Gastroesophageal sphincter (tissue), 4 donors: ENCODE data around the gene EIF3B. TPM values are rescaled to one million over a fixed set of nuclear protein-coding genes. Genes with fewer than 3 reads are reported as not detected.
"Not testable (repeated sequence)": the region's sequence is repeated elsewhere in the genome, so short reads cannot be mapped to it uniquely, and the experiment has no call there.

Experiments
- ATAC-seq: fragments of 150-250 bp; one replicate; pipeline ENCODE4 v1.9.1; 2016; ENCODE audit warnings: mild to moderate bottlenecking, moderate library complexity
- H3K27ac ChIP-seq, 4 donors: fragments of 200-600 bp; sonication (generic) in 3 of 4; 1 replicate in 3 of 4; 2 replicates in 1 of 4; pipeline ENCODE4 v1.5.1; 2016 to 2019
- H3K27me3 ChIP-seq: fragments of 200-600 bp; sonication (generic); one replicate; pipeline ENCODE4 v1.5.1; 2019
- H3K36me3 ChIP-seq, 2 donors: fragments of 200-600 bp; sonication (generic); one replicate each; pipeline ENCODE4 v1.5.1; 2019; ENCODE audit warnings: control low read depth in 1 of 2
- H3K4me1 ChIP-seq, 3 donors: fragments of 200-600 bp; sonication (generic); 1 replicate in 2 of 3; 2 replicates in 1 of 3; pipeline ENCODE4 v1.5.1; 2016 to 2019; ENCODE audit warnings: control low read depth in 2 of 3
- H3K4me3 ChIP-seq, 2 donors: fragments of 200-600 bp; sonication (generic); one replicate each; pipeline ENCODE4 v1.5.1; 2019; ENCODE audit warnings: mild to moderate bottlenecking in 1 of 2, moderate library complexity in 1 of 2
- H3K9me3 ChIP-seq, 3 donors: fragments of 200-600 bp; sonication (generic); one replicate each; pipeline ENCODE4 v1.5.1; 2017 to 2019; ENCODE audit warnings: control low read depth in 2 of 3
- CTCF ChIP-seq, 4 experiments: fragments of 200-600 bp in 2 of 4; fragments of 450-650 bp in 2 of 4; sonication (generic) in 1 of 4; IDR thresholded peaks; one replicate each; pipeline ENCODE4 v1.5.1; 2017 to 2019; ENCODE audit warnings: antibody characterized with exemption in 4 of 4, mild to moderate bottlenecking in 2 of 4, moderate library complexity in 2 of 4
- EP300 ChIP-seq: sonication (generic); formaldehyde crosslinking; IDR thresholded peaks from one replicate; pipeline ENCODE4 v1.6.1; 2017; ENCODE audit warnings: antibody characterized with exemption, mild to moderate bottlenecking
- POLR2A ChIP-seq, 2 donors: fragments of 450-650 bp; IDR thresholded peaks; one replicate each; pipeline ENCODE4 v1.6.1; 2017; ENCODE audit warnings: antibody characterized with exemption in 2 of 2, mild to moderate bottlenecking in 2 of 2, moderate library complexity in 1 of 2
- POLR2AphosphoS5 ChIP-seq: sonication (generic); formaldehyde crosslinking; IDR thresholded peaks from one replicate; pipeline ENCODE4 v1.6.1; 2017; ENCODE audit warnings: antibody characterized with exemption
- WGBS, 2 donors: methylation state at CpG; one replicate each; pipeline ENCODE4 v1.1.5; 2018; ENCODE audit warnings: low coverage in 1 of 2; 5-methylcytosine and 5-hydroxymethylcytosine counted together
- total RNA-seq, 4 donors: library from RNA; depleted of rRNA; stranded (reverse); fragments of >200 nt; gene quantifications; one replicate each; pipeline ENCODE4 v1.1.0, GENCODE V29; 2016

EIF3B gene
- total RNA-seq, 4 donors from 2014 or later = 126 to 147 (median 137) TPM

GRCh38 chr7:2330493-2330892, 24.1 kb upstream of the EIF3B start:
- H3K27me3 ChIP-seq = no peaks in the 10 kb centered on the region
- no peak for ATAC-seq
- TF ChIP-seq POLR2A (IDR thresholded peaks at IDR 0.05) = no peak
- no peak for TF ChIP-seq CTCF (IDR thresholded peaks at IDR 0.05)
- no peak overlapping the region for H3K4me3 ChIP-seq
- H3K9me3 ChIP-seq = no peaks in the 10 kb centered on the region
- WGBS, 2 donors = 94 to 100% methylated on average over 1 to 2 of the region's 2 CpGs
- H3K4me1 ChIP-seq = no peaks in the 10 kb centered on the region
- H3K36me3 ChIP-seq = no peaks in the 10 kb centered on the region
- no peak overlapping the region for H3K27ac ChIP-seq

GRCh38 chr7:2331707-2332106, 22.9 kb upstream of the EIF3B start:
- no peaks in the 10 kb centered on the region for H3K9me3 ChIP-seq
- no peak overlapping the region for H3K27ac ChIP-seq
- no peaks in the 10 kb centered on the region for H3K4me1 ChIP-seq
- no peak for ATAC-seq
- WGBS, 2 donors = 80 to 91% methylated on average over 6 of the region's 6 CpGs
- H3K4me3 ChIP-seq = no peak overlapping the region
- no peak for TF ChIP-seq EP300
- TF ChIP-seq CTCF (IDR thresholded peaks at IDR 0.05) = no peak
- TF ChIP-seq POLR2AphosphoS5 = no peak
- TF ChIP-seq POLR2A (IDR thresholded peaks at IDR 0.05) = no peak
- H3K36me3 ChIP-seq = peaks cover 0 to 9% of the 10 kb centered on the region in 2 donors
- H3K27me3 ChIP-seq = no peaks in the 10 kb centered on the region

- peaks cover 0 to 15% of the 10 kb centered on the region in 2 donors for H3K36me3 ChIP-seq
- WGBS, 2 donors = 89 to 92% methylated on average over 2 to 3 of the region's 4 CpGs
- ATAC-seq, H3K4me1 ChIP-seq, H3K4me3 ChIP-seq, H3K9me3 ChIP-seq, H3K27ac ChIP-seq, H3K27me3 ChIP-seq: not testable (repeated sequence)
Observed at GRCh38 chr7:2332606-2333231, 21.9 kb upstream of the EIF3B start.

GRCh38 chr7:2336626-2337299, 17.9 kb upstream of the EIF3B start:
- no peaks in the 10 kb centered on the region for H3K9me3 ChIP-seq
- no peak overlapping the region for H3K27ac ChIP-seq
- H3K27me3 ChIP-seq = no peaks in the 10 kb centered on the region
- ATAC-seq = no peak
- WGBS, 2 donors = 83 to 86% methylated on average over 13 to 17 of the region's 20 CpGs
- no peak overlapping the region for H3K4me3 ChIP-seq
- TF ChIP-seq EP300 (no peak), POLR2AphosphoS5 (no peak)
- peaks cover 0 to 15% of the 10 kb centered on the region in 2 donors for H3K36me3 ChIP-seq
- H3K4me1 ChIP-seq = no peaks in the 10 kb centered on the region

- not testable (repeated sequence) for H3K4me1 ChIP-seq, H3K9me3 ChIP-seq, H3K36me3 ChIP-seq, H3K4me3 ChIP-seq, H3K27me3 ChIP-seq
- 91 to 95% methylated on average over 4 to 8 of the region's 15 CpGs for WGBS, 2 donors
- peak overlapping the region in 2 of 4 donors; percentile 31 to 42 for H3K27ac ChIP-seq
- peak; percentile 13 for ATAC-seq
Observed at GRCh38 chr7:2347351-2348063, 7.1 kb upstream of the EIF3B start.

GRCh38 chr7:2350055-2350454, 4.6 kb upstream of the EIF3B start:
- Histone ChIP-seq H3K4me1 (peaks cover 0 to 11% (median 0%) of the 10 kb centered on the region in 3 donors), H3K27me3 (no peaks in the 10 kb centered on the region), H3K36me3 (no peaks in the 10 kb centered on the region), H3K4me3 (no peak overlapping the region), H3K9me3 (no peaks in the 10 kb centered on the region), H3K27ac (no peak overlapping the region)
- no peak for TF ChIP-seq POLR2A (IDR thresholded peaks at IDR 0.05)
- no peak for TF ChIP-seq POLR2AphosphoS5
- no peak for TF ChIP-seq CTCF (IDR thresholded peaks at IDR 0.05)
- TF ChIP-seq EP300 = no peak
- WGBS, 2 donors = 92% methylated on average over 2 of the region's 9 CpGs; no CpG with 5 or more reads in 1 of the 2 donors
- ATAC-seq = no peak
